ENCODE data around the gene KAT5.
A peak's percentile ranks its signal among the peaks of the same experiment; 100 is the strongest.
"Not testable (repeated sequence)": the region's sequence is repeated elsewhere in the genome, so short reads cannot be mapped to it uniquely, and the experiment has no call there.

KAT5 gene

DNA sequence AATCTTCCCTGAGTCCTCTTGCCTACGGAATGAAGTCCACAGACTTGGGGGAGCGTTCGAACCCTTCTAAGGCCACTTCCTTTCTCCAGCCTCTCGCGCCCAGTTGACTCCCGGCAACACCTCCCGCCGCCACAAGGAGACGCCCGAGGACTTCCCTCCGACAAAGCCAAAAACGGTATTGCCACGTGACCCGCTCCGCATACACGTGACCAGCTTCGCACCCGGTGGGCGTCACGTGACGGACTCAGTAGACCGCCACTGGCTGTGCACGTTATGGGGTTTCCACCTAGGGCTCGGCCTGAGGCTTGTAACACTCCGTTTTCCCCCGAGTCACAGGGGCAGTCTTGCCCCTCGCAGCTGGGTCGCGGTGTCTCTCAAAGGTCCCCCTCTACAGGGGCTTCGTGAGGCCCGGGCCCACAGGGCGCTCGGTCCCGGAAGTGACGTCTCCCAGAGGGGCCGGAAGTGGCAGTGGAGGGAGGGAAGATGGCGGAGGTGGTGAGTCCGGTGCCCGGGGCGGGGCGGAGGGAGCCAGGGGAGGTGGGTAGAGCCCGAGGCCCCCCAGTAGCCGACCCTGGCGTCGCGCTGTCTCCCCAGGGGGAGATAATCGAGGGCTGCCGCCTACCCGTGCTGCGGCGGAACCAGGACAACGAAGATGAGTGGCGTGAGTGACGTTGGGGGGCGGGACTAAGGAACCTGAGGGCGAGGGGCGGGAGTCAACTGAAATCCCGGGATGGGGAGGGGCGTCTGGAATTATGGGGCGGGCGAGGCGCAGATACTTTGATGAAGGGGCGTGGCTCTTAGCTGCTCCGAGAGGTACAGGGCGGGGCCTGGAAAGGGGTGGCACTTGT lies at the start of gene KAT5:
KAT5 (plus strand) TSS at position 468 of the 848 bp plus-strand sequence; CDS start at position 484, 16 bp downstream.
- DNase-seq (ENCODE audit: low read depth): peak; percentile 93

DNA sequence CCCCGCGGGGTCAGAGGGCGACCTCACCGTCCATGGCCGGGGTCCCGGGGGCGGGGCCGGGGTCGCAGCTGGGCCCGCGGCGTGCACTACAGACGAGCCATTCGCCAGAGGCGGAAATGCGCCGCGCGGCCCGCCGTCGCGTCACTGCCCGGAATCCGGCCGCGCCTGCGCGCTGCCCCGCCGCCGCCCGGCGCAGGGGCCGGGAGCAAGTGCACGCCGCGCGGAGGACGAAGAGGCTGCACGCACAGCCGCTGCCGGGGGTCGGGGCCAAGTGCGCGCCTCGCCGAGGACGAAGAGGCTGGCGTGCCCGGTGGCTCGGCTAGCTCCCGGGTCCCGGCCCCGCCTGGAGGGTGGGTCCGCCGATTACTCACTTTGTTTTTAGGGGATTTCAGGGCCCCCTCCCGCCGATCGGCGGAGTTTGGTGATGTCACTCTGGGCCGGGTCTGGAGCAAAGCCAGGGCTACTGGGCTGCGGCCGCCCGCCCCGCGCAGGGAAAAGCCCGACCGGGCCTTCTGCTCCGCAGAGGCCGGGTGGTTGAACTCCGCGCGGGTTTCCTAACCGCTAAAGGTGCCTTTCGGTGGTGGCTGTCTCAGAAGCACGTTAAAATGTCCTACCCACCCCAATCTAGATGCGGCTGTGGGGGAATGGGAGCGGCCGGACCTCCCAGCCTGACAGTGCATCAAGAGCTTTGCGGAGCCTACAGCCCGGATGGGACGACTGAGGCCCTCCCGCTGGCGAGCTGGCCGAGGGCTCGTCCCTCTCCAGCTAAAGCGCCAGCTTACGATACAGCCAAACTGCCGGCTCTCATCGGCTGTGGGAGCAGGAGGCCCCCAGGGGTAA lies 49.0 kb upstream of the KAT5 start, which contains the start of gene RELA:
RELA (minus strand) TSS at position 118 of the 840 bp plus-strand sequence; CDS start at position 34, 84 bp downstream.
- DNase-seq (ENCODE audit: low read depth): peak; percentile 92

DNA sequence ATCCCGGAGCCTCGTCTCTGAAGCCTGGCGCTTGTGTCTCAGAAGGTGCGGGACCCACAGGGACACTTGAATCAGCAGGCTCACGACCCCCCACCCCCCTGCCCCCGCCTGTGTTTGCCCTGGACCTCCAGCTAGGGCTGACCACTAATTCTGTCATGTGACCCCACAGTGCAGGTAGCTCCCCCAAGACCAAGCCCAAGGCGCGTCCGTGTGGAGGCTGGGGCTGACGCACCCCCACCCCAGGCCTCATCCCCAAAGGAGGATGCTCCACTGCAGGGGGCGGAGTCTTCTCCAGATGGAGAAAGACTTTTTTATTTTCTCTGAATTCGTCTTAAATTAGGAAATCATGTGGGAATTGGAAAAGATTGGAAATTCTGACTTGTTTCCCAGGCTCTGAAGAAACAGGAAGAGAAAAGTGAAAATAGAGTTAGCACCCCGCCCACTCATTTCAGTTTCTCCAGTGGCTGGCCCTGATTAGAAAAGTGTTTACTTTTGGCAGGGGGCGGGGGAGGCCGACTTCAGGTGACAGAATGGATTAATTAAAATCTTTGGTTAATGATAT lies 48.3 kb upstream of the KAT5 start:
- DNase-seq (ENCODE audit: low read depth): peak; percentile 76

DNA sequence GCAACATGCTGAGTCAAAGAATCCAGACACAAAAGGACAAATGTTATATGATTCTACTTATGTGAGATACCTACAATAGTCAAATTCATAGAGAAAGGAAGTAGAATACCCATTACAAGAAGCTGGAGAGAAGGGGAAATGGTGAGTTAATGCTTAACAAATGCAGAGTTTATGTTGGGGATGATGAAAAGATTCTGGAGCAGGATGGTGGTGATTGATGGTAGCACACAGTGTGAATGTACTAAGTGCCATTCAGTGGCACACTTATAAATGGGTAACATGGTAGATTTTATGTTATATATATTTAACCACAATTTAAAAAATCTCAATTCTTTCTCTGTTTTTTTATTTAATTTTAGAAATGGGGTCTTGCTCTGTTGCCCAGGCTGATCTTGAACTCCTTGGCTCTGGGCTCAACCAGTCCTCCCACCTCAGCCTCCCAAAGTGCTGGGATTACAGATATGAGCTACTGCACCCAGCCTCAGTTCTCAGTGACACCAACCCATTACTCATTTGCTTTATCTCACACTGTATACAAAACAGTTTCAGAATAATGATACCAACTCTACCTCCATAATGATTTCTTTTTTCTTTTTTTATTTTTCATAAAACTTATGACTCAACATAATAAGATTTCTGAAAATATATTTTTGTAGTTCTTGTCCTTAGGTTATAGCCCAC lies 39.7 kb upstream of the KAT5 start:
- DNase-seq (ENCODE audit: low read depth): no peak

- no peak for DNase-seq (ENCODE audit: low read depth)
These were observed 39.1 kb upstream of the KAT5 start for GRCh38 chr11:65672982-65673381.

DNA sequence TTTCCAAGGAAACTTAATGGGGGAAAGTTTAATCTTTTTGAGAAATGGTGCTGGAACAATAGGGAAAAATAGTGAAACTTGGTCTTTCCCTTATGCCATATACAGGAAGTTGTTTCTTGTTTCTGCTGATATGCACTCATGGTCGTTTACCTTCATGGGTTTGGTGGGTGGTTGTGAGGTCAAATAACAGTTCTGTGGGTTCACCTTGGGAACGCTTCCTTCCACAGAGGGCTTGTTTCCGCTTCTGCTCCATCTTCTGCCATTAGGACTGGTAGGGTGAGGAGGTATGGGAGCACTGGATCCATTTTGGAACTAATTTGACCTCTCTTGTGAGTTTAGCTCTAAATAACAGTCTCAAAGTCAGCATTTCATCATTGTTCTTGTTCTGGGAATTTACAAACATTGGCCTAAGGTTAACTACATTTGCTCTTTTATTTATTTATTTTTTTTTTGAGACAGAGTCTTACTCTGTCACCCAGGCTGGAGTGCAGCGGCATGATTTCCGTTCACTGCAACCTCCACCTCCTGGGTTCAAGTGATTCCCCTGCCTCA lies 31.8 kb upstream of the KAT5 start:
- no peak for DNase-seq (ENCODE audit: low read depth)

- not testable (repeated sequence) for DNase-seq (ENCODE audit: low read depth)
These were observed 28.6 kb upstream of the KAT5 start for GRCh38 chr11:65683480-65683879.

DNA sequence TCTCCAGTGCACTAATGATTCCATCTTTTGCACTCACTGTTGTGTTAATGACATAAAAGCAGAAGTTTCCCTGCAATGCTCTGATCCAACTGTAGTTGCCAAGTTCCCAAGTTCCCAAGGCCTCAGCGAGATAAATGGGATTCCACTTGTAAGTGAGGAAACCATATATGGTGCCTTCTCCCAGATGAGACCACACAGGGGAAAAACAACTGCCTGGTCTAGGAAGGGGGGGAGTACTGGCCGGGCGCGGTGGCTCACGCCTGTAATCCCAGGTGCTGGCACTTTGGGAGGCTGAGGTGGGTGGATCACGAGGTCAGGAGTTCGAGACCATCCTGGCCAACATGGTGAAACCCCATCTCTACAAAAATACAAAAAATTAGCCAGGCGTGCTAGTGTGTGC lies 26.1 kb upstream of the KAT5 start:
- DNase-seq (ENCODE audit: low read depth): no peak

DNA sequence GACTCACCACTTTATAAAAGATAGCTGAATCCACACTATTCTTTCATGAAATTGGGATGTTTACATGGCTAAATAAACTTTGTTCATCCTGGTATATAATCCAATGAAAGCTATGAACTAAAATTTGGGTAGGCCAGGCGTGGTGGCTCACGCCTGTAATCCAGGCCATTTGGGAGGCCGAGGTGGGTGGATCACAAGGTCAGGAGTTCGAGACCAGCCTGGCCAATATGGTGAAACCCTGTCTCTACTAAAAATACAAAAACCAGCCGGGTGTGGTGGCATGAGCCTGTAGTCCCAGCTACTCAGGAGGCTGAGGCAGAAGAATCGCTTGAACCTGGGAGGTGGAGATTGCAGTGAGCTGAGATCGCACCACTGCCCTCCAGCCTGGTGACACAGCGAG lies 20.2 kb upstream of the KAT5 start:
- DNase-seq (ENCODE audit: low read depth): not testable (repeated sequence)

DNA sequence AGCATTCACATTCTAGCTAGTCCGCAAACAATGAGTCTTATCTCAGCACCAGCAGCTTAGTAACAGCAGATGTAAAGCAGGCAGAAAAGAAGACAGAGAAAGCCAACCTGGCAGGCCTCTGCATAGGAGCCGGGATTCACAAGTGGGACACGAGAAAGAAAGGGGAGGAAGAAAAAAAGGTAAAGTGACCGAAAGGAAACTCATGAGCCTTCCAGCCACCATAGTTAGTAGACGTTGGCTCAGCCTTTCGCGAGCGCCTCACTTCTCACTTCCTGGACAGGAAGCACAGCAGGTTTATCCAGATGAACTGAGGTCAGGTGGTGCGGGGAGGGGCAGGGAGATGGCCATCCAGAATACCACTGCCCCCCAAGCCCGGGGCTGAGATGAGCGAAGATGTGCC lies 19.7 kb upstream of the KAT5 start:
- no peak for DNase-seq (ENCODE audit: low read depth)

GRCh38 chr11:65695459-65696241 lies 16.4 kb upstream of the KAT5 start:
- DNase-seq (ENCODE audit: low read depth): no peak

DNA sequence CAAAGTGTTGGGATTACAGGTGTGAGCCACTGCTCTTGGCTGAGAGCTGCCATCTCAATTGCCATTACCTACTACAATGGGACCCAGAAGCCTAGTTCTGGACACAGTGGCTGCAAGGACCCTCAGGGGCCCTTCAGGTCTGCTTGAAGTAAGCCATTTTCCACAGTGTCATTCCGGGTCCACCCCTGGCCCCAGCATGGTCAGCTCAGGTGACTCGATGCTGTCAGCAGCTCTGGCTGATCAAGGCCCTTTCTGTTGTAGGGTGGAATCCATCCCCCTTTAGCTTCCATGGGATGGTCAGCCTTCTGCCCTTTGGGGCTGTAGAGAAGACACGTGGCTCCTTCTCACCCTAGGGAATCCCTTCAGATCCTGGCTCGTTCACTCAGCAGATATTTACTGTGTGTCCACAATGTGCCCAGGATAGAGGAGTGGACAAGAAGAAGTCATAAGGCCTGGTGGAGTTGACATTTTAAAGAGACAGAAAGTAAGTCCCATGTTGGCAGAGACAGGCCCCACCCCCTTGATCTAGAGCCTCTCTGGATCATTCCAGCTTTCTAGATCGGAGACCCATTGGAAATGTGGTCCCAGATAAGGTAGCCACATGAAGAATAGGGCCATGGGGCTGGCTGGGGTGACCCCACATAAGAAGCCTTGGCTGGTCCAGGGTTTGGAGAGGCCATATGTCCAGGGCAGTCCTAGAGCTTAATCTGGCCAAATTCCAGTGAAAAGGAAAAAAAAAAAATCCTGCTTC lies 15.1 kb upstream of the KAT5 start:
- no peak for DNase-seq (ENCODE audit: low read depth)

- no peak for DNase-seq (ENCODE audit: low read depth)
These were observed 13.8 kb upstream of the KAT5 start for GRCh38 chr11:65698205-65698604.

GRCh38 chr11:65699306-65699705 lies 12.7 kb upstream of the KAT5 start:
- DNase-seq (ENCODE audit: low read depth): no peak

GRCh38 chr11:65700399-65700798 lies 11.7 kb upstream of the KAT5 start:
- no peak for DNase-seq (ENCODE audit: low read depth)

DNA sequence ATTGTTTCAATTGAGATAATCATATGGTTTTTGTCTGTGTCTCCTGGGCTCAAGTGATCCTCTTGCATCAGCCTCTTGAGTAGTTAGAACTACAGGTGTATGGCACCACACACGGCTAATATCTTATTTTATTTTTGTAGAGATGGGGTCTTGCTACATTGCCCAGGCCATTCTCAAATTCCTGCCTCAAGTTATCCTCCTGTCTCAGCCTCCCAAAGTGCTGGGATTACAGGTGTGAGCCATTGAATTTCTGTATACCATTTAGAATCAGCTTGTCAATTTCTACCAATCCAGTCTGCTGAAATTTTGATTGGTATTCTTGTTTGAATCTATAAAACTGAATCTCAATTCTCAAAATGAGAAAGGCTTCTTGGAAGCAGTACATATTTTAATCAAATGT lies 10.4 kb upstream of the KAT5 start:
- DNase-seq (ENCODE audit: low read depth): no peak

GRCh38 chr11:65703846-65704245 lies 8.2 kb upstream of the KAT5 start:
- DNase-seq (ENCODE audit: low read depth): no peak

- DNase-seq (ENCODE audit: low read depth): not testable (repeated sequence)
These were observed 5.7 kb upstream of the KAT5 start for GRCh38 chr11:65706303-65706763.

GRCh38 chr11:65707002-65707401 lies 5.0 kb upstream of the KAT5 start:
- DNase-seq (ENCODE audit: low read depth): not testable (repeated sequence)

- no peak for DNase-seq (ENCODE audit: low read depth)
These were observed 3.6 kb upstream of the KAT5 start for GRCh38 chr11:65708451-65708850.
